OCI-M2 (cell line): ENCODE results near the gene ATF3.

Experiments used
- DNase-seq: peaks from one replicate; lab custom pipeline; 2025; ENCODE audit not compliant: unreplicated experiment; lab: John Stamatoyannopoulos, UW

ATF3 gene

GRCh38 chr1:212607913-212608391 is 609 bp upstream of the ATF3 start:
- DNase-seq, result no peak

GRCh38 chr1:212608959-212609700 is 569 bp downstream of the ATF3 start:
- DNase-seq, result no peak

- DNase-seq, result no peak
These were observed 1.4 kb downstream of the ATF3 start for GRCh38 chr1:212609701-212610574.

GRCh38 chr1:212610575-212610967 is 2.0 kb downstream of the ATF3 start:
- DNase-seq, result no peak

GRCh38 chr1:212611000-212611948 is 2.7 kb downstream of the ATF3 start:
- DNase-seq, result no peak

- no peak for DNase-seq
These were observed 3.7 kb downstream of the ATF3 start for GRCh38 chr1:212612041-212612961.

GRCh38 chr1:212613440-212614335 is 5.1 kb downstream of the ATF3 start:
- DNase-seq, result no peak

GRCh38 chr1:212614453-212615200 is 6.1 kb downstream of the ATF3 start:
- no peak for DNase-seq

GRCh38 chr1:212615201-212615470 is 6.6 kb downstream of the ATF3 start:
- no peak for DNase-seq

- DNase-seq, result no peak
These were observed 10.1 kb downstream of the ATF3 start for GRCh38 chr1:212618466-212619210.

GRCh38 chr1:212620293-212620692 is 11.7 kb downstream of the ATF3 start:
- no peak for DNase-seq

- DNase-seq, result no peak
These were observed 12.7 kb downstream of the ATF3 start for GRCh38 chr1:212621043-212621948.

GRCh38 chr1:212621949-212622305 is 13.4 kb downstream of the ATF3 start:
- no peak for DNase-seq

GRCh38 chr1:212622467-212622866 is 13.9 kb downstream of the ATF3 start:
- DNase-seq, result no peak

- no peak for DNase-seq
These were observed 14.3 kb downstream of the ATF3 start for GRCh38 chr1:212622906-212623305.

- no peak for DNase-seq
These were observed 15.0 kb downstream of the ATF3 start for GRCh38 chr1:212623603-212624002.

GRCh38 chr1:212624976-212625501 is 16.5 kb downstream of the ATF3 start:
- DNase-seq, result no peak
